Gastroesophageal sphincter (tissue), 3 donors: ENCODE measurements around the gene MLLT10.

Experiments
- CTCF ChIP-seq, 4 experiments: fragments of 200-600 bp in 2 of 4; fragments of 450-650 bp in 2 of 4; sonication (generic) in 1 of 4; IDR thresholded peaks; one replicate each; pipeline ENCODE4 v1.5.1; 2017 to 2019; ENCODE audit warnings: antibody characterized with exemption in 4 of 4, mild to moderate bottlenecking in 2 of 4, moderate library complexity in 2 of 4
- POLR2A ChIP-seq, 2 donors: fragments of 450-650 bp; IDR thresholded peaks; one replicate each; pipeline ENCODE4 v1.6.1; 2017; ENCODE audit warnings: antibody characterized with exemption in 2 of 2, mild to moderate bottlenecking in 2 of 2, moderate library complexity in 1 of 2

GRCh38 chr10:21535494-21535965 is 1.5 kb downstream of the MLLT10 start:
- TF ChIP-seq CTCF (IDR thresholded peaks at IDR 0.05): no peak
- TF ChIP-seq POLR2A (IDR thresholded peaks at IDR 0.05): no peak
